AG10803 (cell line): ENCODE measurements around the gene DOLPP1.

ENCODE experiments used
- DNase-seq: peaks from one replicate; pipeline ENCODE4 v3.0.0; 2010; ENCODE audit warnings: low read depth
- H3K4me3 ChIP-seq: 2 replicates; pipeline ENCODE4 v1.5.1; 2011; ENCODE audit warnings: mild to moderate bottlenecking, low read length, control low read depth
- CTCF ChIP-seq: conservative IDR thresholded peaks from 2 replicates; pipeline ENCODE4 v1.5.1; 2011; ENCODE audit warnings: mild to moderate bottlenecking, low read length, control low read depth, inconsistent platforms

Gene DOLPP1

GRCh38 chr9:129064499-129064908 is 16.4 kb upstream of the DOLPP1 start:
- no peak for DNase-seq
- TF ChIP-seq CTCF: no peak
- H3K4me3 ChIP-seq: no peak overlapping the region

GRCh38 chr9:129068110-129068509 is 12.8 kb upstream of the DOLPP1 start:
- no peak for DNase-seq
- TF ChIP-seq CTCF: no peak

GRCh38 chr9:129068990-129069861 is 11.7 kb upstream of the DOLPP1 start:
- DNase-seq: no peak
- H3K4me3 ChIP-seq: no peak overlapping the region
- TF ChIP-seq CTCF: no peak

More at GRCh38 chr9:129068110-129068509, 12.8 kb upstream of the DOLPP1 start:
- no peak overlapping the region for H3K4me3 ChIP-seq

- no peak for TF ChIP-seq CTCF
- H3K4me3 ChIP-seq: no peak overlapping the region
- DNase-seq: no peak
Measured at GRCh38 chr9:129069862-129070641, 10.9 kb upstream of the DOLPP1 start.

- TF ChIP-seq CTCF: no peak
- no peak overlapping the region for H3K4me3 ChIP-seq
- no peak for DNase-seq
Measured at GRCh38 chr9:129070696-129071525, 10.0 kb upstream of the DOLPP1 start.

- TF ChIP-seq CTCF: no peak
- no peak for DNase-seq
- no peak overlapping the region for H3K4me3 ChIP-seq
Measured at GRCh38 chr9:129071526-129072126, 9.3 kb upstream of the DOLPP1 start.
